ENCODE results near the gene PUS3. TPM values are rescaled to one million over a fixed set of nuclear protein-coding genes. Genes with fewer than 3 reads are reported as not detected.

PUS3 gene
- polyA plus RNA-seq, 2 donors: 6.8 to 7.0 TPM

DNA sequence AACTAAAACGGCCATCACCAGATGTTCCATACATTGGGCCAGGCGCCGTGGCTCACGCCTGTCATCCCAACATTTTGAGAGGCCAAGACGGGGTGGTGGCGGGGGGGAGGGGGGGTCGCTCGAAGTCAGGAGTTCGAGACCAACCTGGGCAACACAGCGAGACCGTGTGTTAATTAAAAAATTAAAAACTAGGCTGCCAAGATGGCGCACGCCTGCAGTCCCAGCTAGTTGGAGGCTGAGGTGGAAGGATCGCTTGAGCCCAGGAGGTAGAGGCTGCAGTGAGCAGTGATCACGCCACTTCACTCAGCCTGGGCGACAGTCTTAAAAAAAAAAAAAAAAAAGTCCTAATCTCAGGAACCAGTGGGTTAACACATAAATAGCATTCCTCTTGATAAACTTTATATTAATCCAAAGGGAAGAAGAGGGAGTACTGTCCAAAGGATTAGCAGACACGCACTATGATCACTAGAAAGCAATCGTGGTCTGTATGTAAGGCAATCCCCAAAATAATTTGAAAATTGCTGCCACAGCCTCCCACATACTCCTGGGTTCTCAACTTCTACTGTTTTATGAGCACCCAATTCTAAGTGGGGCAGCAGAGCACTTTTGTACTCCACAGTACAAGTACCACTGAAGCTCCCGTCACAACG lies 604 bp downstream of the PUS3 start:
- Histone ChIP-seq H3K36me3 (ENCODE audit: control insufficient read depth in 2 of 2, insufficient read depth in 2 of 2, low read length in 1 of 2) (no peaks in the 10 kb centered on the region), H3K27ac (ENCODE audit: low read depth in 2 of 2, low read length in 1 of 2) (peak overlapping the region; percentile 56 to 81), H3K9me3 (ENCODE audit: control insufficient read depth in 2 of 2, insufficient read depth in 1 of 2, low read depth in 1 of 2, low read length in 1 of 2) (no peaks in the 10 kb centered on the region), H3K4me3 (ENCODE audit: low read depth in 1 of 2, low read length in 2 of 2) (peak overlapping the region; percentile 72 to 87), H3K27me3 (ENCODE audit: control insufficient read depth in 1 of 2, insufficient read depth in 2 of 2, low read length in 2 of 2) (peaks cover 0 to 3% of the 10 kb centered on the region in 2 donors), H3K4me1 (ENCODE audit: control insufficient read depth in 2 of 2, insufficient read depth in 2 of 2, low read length in 1 of 2) (peaks cover 4% of the 10 kb centered on the region in 2 donors)
- whole genome bisulfite sequencing, 2 donors: 50 to 53% methylated on average over 20 of the region's 20 CpGs

DNA sequence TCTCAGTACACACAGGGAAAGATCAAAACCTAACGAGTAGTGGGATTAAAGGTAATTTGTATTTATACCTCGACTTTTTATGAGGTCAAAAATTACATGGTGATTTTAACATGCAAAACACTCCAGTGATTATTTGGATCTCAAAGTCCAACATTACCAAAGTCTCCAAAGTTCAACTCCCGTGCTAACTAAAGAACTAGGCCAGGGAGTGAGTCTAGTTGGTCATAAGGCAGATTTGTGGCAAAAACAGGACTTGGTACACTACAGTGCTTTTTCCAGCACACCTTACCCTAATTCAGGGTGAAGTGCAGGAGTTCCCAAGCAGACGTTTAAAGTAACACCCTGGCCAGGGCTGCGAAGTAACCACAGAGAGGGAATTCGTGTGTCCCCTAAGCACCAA lies 1.1 kb downstream of the PUS3 start:
- 82 to 86% methylated on average over 6 of the region's 6 CpGs for WGBS, 2 donors
- no peaks in the 10 kb centered on the region for H3K36me3 ChIP-seq (ENCODE audit: control insufficient read depth in 2 of 2, insufficient read depth in 2 of 2, low read length in 1 of 2)
- no peak overlapping the region for H3K27ac ChIP-seq (ENCODE audit: low read depth in 2 of 2, low read length in 1 of 2)
- H3K4me3 ChIP-seq (ENCODE audit: low read depth in 1 of 2, low read length in 2 of 2): peak overlapping the region in 1 of 2 donors; percentile 87
- H3K9me3 ChIP-seq (ENCODE audit: control insufficient read depth in 2 of 2, insufficient read depth in 1 of 2, low read depth in 1 of 2, low read length in 1 of 2): no peaks in the 10 kb centered on the region
- peaks cover 4% of the 10 kb centered on the region in 2 donors for H3K4me1 ChIP-seq (ENCODE audit: control insufficient read depth in 2 of 2, insufficient read depth in 2 of 2, low read length in 1 of 2)
- H3K27me3 ChIP-seq (ENCODE audit: control insufficient read depth in 1 of 2, insufficient read depth in 2 of 2, low read length in 2 of 2): peaks cover 0 to 3% of the 10 kb centered on the region in 2 donors

DNA sequence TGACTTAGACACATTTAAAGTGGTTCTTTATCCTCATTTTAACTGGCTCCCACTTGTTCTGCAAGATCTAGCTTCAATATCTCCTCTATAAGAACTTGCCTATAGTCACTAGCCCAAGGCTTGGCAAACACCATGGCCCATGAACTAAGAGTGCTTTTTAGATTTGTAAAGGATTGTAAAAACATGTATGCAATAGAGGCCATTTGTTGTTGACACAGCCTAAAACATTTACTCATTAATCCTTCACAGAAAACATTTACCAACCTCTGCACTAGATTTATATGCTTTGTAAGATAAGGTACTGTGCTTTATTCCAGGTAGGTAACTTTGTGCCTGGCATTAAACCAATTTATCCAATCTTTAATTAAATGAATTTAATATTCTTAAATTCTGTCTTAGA lies 10.0 kb downstream of the PUS3 start:
- H3K9me3 ChIP-seq (ENCODE audit: control insufficient read depth in 2 of 2, insufficient read depth in 1 of 2, low read depth in 1 of 2, low read length in 1 of 2): no peaks in the 10 kb centered on the region
- no peak overlapping the region for H3K4me3 ChIP-seq (ENCODE audit: low read depth in 1 of 2, low read length in 2 of 2)
- H3K27me3 ChIP-seq (ENCODE audit: control insufficient read depth in 1 of 2, insufficient read depth in 2 of 2, low read length in 2 of 2): no peaks in the 10 kb centered on the region
- no peaks in the 10 kb centered on the region for H3K4me1 ChIP-seq (ENCODE audit: control insufficient read depth in 2 of 2, insufficient read depth in 2 of 2, low read length in 1 of 2)
- no peak overlapping the region for H3K27ac ChIP-seq (ENCODE audit: low read depth in 2 of 2, low read length in 1 of 2)
- H3K36me3 ChIP-seq (ENCODE audit: control insufficient read depth in 2 of 2, insufficient read depth in 2 of 2, low read length in 1 of 2): peaks cover 4 to 7% of the 10 kb centered on the region in 2 donors

DNA sequence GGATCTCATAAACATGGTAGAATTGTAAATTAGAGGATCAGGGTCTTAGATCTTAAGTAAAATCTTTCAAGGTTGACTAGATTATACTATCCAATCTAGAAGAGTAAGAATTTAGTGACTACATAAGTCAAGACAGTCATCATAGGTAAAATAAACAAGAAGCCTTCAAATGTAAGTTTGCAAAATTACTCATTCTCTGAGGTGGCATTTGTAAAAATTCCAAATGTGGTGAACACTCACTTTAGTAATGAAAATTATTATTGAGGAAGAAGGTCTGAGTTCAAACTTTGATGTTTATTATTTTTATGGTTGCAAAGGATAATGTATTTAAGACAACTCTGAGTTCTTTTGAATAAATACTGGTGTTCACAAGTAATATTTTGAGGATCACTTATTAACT lies 10.9 kb downstream of the PUS3 start:
- no peaks in the 10 kb centered on the region for H3K4me1 ChIP-seq (ENCODE audit: control insufficient read depth in 2 of 2, insufficient read depth in 2 of 2, low read length in 1 of 2)
- no peaks in the 10 kb centered on the region for H3K27me3 ChIP-seq (ENCODE audit: control insufficient read depth in 1 of 2, insufficient read depth in 2 of 2, low read length in 2 of 2)
- no peaks in the 10 kb centered on the region for H3K9me3 ChIP-seq (ENCODE audit: control insufficient read depth in 2 of 2, insufficient read depth in 1 of 2, low read depth in 1 of 2, low read length in 1 of 2)
- H3K36me3 ChIP-seq (ENCODE audit: control insufficient read depth in 2 of 2, insufficient read depth in 2 of 2, low read length in 1 of 2): peaks cover 4 to 7% of the 10 kb centered on the region in 2 donors
- H3K27ac ChIP-seq (ENCODE audit: low read depth in 2 of 2, low read length in 1 of 2): no peak overlapping the region
- H3K4me3 ChIP-seq (ENCODE audit: low read depth in 1 of 2, low read length in 2 of 2): no peak overlapping the region

DNA sequence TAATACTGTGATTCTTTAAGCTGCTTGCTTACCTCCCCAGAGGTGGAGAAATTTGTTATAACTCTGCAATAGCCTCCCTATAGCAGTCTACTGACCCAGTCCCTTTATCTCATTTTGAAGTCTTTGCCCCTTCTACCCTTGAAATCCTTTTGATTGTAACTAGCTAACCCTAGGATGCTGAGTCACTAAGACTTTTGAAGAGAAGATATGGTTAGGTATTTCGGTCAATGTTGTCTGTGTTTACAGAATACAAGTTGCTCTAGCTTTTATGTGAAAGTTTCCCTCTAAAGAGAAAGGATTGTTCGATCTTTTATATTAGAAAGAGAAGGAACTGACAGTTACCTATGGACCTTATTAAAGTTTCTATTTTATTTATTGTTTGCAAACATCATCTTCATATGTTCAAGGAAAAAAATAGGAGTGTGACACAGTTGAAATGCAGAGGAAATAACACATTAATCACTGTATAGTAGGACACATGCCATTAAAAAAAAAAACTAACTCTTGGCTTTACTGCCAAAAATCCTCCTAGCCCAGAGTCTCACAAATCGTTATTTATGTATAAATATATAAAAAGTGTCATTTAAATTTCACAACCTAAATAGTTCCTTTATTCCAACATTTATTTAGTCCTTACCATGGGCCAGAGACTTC lies 12.4 kb downstream of the PUS3 start:
- H3K4me3 ChIP-seq (ENCODE audit: low read depth in 1 of 2, low read length in 2 of 2): no peak overlapping the region
- peaks cover 3 to 7% of the 10 kb centered on the region in 2 donors for H3K36me3 ChIP-seq (ENCODE audit: control insufficient read depth in 2 of 2, insufficient read depth in 2 of 2, low read length in 1 of 2)
- no peaks in the 10 kb centered on the region for H3K27me3 ChIP-seq (ENCODE audit: control insufficient read depth in 1 of 2, insufficient read depth in 2 of 2, low read length in 2 of 2)
- H3K27ac ChIP-seq (ENCODE audit: low read depth in 2 of 2, low read length in 1 of 2): no peak overlapping the region
- 69 to 74% methylated on average over 3 of the region's 3 CpGs for WGBS, 2 donors
- no peaks in the 10 kb centered on the region for H3K4me1 ChIP-seq (ENCODE audit: control insufficient read depth in 2 of 2, insufficient read depth in 2 of 2, low read length in 1 of 2)
- no peaks in the 10 kb centered on the region for H3K9me3 ChIP-seq (ENCODE audit: control insufficient read depth in 2 of 2, insufficient read depth in 1 of 2, low read depth in 1 of 2, low read length in 1 of 2)

DNA sequence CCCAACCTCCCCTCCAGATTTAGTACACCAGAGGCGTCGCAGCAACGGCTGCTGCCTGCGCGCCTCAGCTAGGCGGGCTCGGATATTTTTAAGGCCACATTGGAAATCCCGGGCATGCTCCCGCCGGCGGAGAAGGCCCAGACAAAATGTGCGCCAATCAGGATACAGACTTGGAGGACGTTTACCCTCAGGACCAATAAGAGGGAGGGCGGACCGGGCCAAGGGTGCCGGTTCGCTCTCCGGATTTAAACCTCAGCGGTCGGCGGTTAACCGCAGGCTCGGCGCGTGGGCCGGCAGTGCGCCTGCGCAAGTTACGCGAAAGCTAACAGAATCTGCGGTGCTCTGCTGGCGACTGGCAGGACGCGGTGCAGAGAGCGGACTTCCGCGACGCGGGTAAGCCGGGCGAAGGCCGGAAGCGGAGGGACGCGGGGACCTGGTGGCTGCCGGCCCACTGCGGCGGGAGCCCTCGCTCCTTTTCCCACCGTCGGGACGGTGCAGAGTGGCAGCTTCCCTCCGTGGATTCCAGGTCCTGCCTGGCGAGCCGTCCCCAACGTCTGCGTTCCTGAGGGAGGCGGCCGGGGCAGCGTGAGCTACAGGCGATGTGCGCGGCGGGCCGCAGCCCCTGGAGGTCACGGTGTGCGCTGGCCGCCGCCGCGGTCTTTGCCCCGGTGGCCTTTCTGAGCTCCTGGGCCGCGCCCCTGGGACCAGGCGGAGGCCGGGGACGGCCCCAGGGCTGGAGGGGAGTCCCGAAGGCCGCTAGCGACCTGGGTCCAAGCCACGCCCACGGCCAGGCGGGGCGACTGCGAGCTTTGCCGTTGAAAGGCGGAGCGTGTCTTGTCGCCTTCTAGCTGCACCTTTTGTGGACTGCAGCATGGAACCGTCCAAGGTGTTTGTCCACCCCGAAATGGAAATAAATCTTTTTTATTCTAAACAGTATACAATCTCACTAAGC lies 15.4 kb downstream of the PUS3 start, which contains the start of gene HYLS1:
Gene HYLS1, plus strand, starts transcription at position 296 of the 952 bp plus-strand sequence. CDS start 11,701 bp downstream, outside the sequence.
- Histone ChIP-seq H3K27me3 (ENCODE audit: control insufficient read depth in 1 of 2, insufficient read depth in 2 of 2, low read length in 2 of 2) (no peaks in the 10 kb centered on the region), H3K27ac (ENCODE audit: low read depth in 2 of 2, low read length in 1 of 2) (peak within 1 kb of the TSS; percentile 95 to 96), H3K4me3 (ENCODE audit: low read depth in 1 of 2, low read length in 2 of 2) (peak within 1 kb of the TSS; percentile 80 to 83), H3K9me3 (ENCODE audit: control insufficient read depth in 2 of 2, insufficient read depth in 1 of 2, low read depth in 1 of 2, low read length in 1 of 2) (no peaks in the 10 kb centered on the region), H3K36me3 (ENCODE audit: control insufficient read depth in 2 of 2, insufficient read depth in 2 of 2, low read length in 1 of 2) (no peaks in the 10 kb centered on the region), H3K4me1 (ENCODE audit: control insufficient read depth in 2 of 2, insufficient read depth in 2 of 2, low read length in 1 of 2) (no peaks in the 10 kb centered on the region)
- WGBS, 2 donors: 0 to 1% methylated on average over 86 to 91 of the region's 91 CpGs

DNA sequence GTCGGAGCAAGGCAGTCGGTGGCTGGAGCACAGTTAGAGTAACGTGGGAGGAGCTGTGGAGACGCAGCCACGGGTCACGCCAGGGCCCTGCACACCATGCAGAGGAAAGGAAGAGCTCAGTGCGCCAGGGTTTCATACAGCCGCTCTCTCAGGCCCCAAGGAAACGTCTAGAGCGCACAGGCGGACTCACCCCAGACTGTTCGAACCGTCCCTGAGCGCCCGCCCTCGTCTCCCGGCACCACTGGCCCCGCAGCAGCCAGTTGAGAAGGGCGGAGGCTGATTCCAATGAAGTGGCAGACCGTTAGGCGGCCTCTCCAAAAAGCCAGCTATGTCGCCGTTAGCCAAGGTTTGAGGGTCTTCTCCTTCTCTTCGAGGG lies 16.0 kb downstream of the PUS3 start:
- peak overlapping the region; percentile 80 to 83 for H3K4me3 ChIP-seq (ENCODE audit: low read depth in 1 of 2, low read length in 2 of 2)
- 11% methylated on average over 24 of the region's 24 CpGs for WGBS, 2 donors
- no peaks in the 10 kb centered on the region for H3K9me3 ChIP-seq (ENCODE audit: control insufficient read depth in 2 of 2, insufficient read depth in 1 of 2, low read depth in 1 of 2, low read length in 1 of 2)
- H3K27me3 ChIP-seq (ENCODE audit: control insufficient read depth in 1 of 2, insufficient read depth in 2 of 2, low read length in 2 of 2): no peaks in the 10 kb centered on the region
- H3K27ac ChIP-seq (ENCODE audit: low read depth in 2 of 2, low read length in 1 of 2): peak overlapping the region; percentile 69 to 96
- no peaks in the 10 kb centered on the region for H3K4me1 ChIP-seq (ENCODE audit: control insufficient read depth in 2 of 2, insufficient read depth in 2 of 2, low read length in 1 of 2)
- no peaks in the 10 kb centered on the region for H3K36me3 ChIP-seq (ENCODE audit: control insufficient read depth in 2 of 2, insufficient read depth in 2 of 2, low read length in 1 of 2)

DNA sequence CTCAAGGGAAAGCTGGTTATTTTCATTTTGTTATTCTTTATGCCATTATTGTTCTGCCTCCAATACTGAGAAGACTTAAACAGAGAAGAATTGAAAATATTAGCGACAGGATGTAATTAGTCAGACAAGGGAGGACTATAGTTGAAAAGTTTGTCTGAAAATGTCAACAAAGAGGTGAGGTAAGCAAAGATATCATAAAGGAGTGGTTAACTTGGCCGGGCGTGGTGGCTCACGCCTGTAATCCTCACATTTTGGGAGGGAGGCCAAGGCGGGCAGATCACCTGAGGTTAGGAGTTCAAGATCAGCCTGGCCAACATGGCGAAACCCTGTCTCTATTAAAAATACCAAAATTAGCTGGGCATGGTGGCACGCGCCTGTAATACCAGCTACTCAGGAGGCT lies 19.6 kb downstream of the PUS3 start:
- Histone ChIP-seq H3K27ac (ENCODE audit: low read depth in 2 of 2, low read length in 1 of 2) (no peak overlapping the region), H3K4me1 (ENCODE audit: control insufficient read depth in 2 of 2, insufficient read depth in 2 of 2, low read length in 1 of 2) (no peaks in the 10 kb centered on the region), H3K9me3 (ENCODE audit: control insufficient read depth in 2 of 2, insufficient read depth in 1 of 2, low read depth in 1 of 2, low read length in 1 of 2) (no peaks in the 10 kb centered on the region), H3K27me3 (ENCODE audit: control insufficient read depth in 1 of 2, insufficient read depth in 2 of 2, low read length in 2 of 2) (no peaks in the 10 kb centered on the region), H3K4me3 (ENCODE audit: low read depth in 1 of 2, low read length in 2 of 2) (no peak overlapping the region), H3K36me3 (ENCODE audit: control insufficient read depth in 2 of 2, insufficient read depth in 2 of 2, low read length in 1 of 2) (no peaks in the 10 kb centered on the region)
- WGBS, 2 donors: 70 to 75% methylated on average over 8 of the region's 8 CpGs

DNA sequence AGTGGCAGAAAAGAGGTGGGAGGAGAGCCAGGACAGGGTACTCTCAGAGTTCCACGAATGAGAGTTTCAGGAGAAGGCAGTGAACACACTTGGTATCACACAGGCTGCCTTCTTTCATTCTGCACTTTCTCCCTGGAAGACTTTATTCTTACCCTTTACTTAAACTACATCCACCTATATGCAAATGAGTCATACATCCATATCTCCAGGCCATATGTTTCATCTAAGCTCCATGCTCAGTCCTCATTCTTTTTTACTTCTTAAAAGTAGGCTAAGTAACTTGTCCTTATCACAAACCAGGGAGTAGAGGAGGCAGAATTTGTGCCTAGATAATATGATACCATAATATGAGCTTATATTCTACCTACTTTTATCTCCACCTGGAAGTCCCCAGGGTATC lies 21.7 kb downstream of the PUS3 start:
- no peak overlapping the region for H3K27ac ChIP-seq (ENCODE audit: low read depth in 2 of 2, low read length in 1 of 2)
- 76 to 79% methylated on average over 1 of the region's 1 CpG for WGBS, 2 donors
- H3K4me3 ChIP-seq (ENCODE audit: low read depth in 1 of 2, low read length in 2 of 2): no peak overlapping the region
- no peaks in the 10 kb centered on the region for H3K27me3 ChIP-seq (ENCODE audit: control insufficient read depth in 1 of 2, insufficient read depth in 2 of 2, low read length in 2 of 2)
- no peaks in the 10 kb centered on the region for H3K4me1 ChIP-seq (ENCODE audit: control insufficient read depth in 2 of 2, insufficient read depth in 2 of 2, low read length in 1 of 2)
- no peaks in the 10 kb centered on the region for H3K36me3 ChIP-seq (ENCODE audit: control insufficient read depth in 2 of 2, insufficient read depth in 2 of 2, low read length in 1 of 2)
- H3K9me3 ChIP-seq (ENCODE audit: control insufficient read depth in 2 of 2, insufficient read depth in 1 of 2, low read depth in 1 of 2, low read length in 1 of 2): no peaks in the 10 kb centered on the region

All from esophagus (tissue), 2 donors.